HCT116 (cell line): ENCODE data around the gene ASB9. TPM values are rescaled to one million over a fixed set of nuclear protein-coding genes. Genes with fewer than 3 reads are reported as not detected.

ENCODE experiments used
- ATAC-seq: fragments of 200-7000 bp; cut with Tn5 transposase; 2 replicates; pipeline ENCODE4 v1.9.1; 2020; ENCODE audit warnings: mild to moderate bottlenecking, moderate library complexity
- BruUV-seq: library from RNA; stranded (reverse); fragments of 400-500 nt; replicated peaks from 2 replicates; lab custom pipeline; 2021; lab: Mats Ljungman, UMichigan
- CTCF ChIA-PET: fragments of 300-600 bp; sonication (Branson Sonifier 250); formaldehyde crosslinking; loops from one replicate; lab custom pipeline; 2021; ENCODE audit warnings: antibody characterized with exemption; lab: Charles Lee
- POLR2A ChIA-PET: fragments of 300-600, 350-600 bp; sonication (Branson Sonifier 250); formaldehyde crosslinking; loops from one replicate; lab custom pipeline; 2021; ENCODE audit warnings: antibody characterized with exemption; lab: Charles Lee
- RAD21 ChIA-PET, 2 experiments: fragments of 300-600 bp; sonication (Branson Sonifier 250); formaldehyde crosslinking; loops; one replicate each; lab custom pipeline; 2023; ENCODE audit warnings: low total read pairs in 2 of 2; ENCODE audit not compliant: uncharacterized antibody in 2 of 2, unreplicated experiment in 2 of 2, low non-redundant PET in 1 of 2; lab: Charles Lee
- DNase-seq: peaks from one replicate; pipeline ENCODE4 v3.0.0-alpha.2; 2010; ENCODE audit warnings: low read depth, low spot score
- H2AFZ ChIP-seq: fragments of 200-600 bp; shearing (Covaris generic), sonication (generic); 2 replicates; pipeline ENCODE4 v1.6.1; 2017; ENCODE audit warnings: low read depth, mixed run types, mixed read lengths, antibody characterized with exemption, low read length; ENCODE audit not compliant: poor library complexity, severe bottlenecking
- H3K27ac ChIP-seq: 2 replicates; pipeline ENCODE4 v1.5.1; 2012; ENCODE audit warnings: low read depth, low read length
- H3K27me3 ChIP-seq: fragments of 200-600 bp; sonication (generic); 2 replicates; pipeline ENCODE4 v1.6.1; 2016; ENCODE audit warnings: mixed run types, low read length, mixed read lengths; ENCODE audit not compliant: insufficient read depth
- H3K36me3 ChIP-seq, 2 experiments: fragments of 200-500 bp in 1 of 2; fragments of 200-600 bp in 1 of 2; sonication (Bioruptor generic) in 1 of 2; sonication (generic) in 1 of 2; 2 replicates each; pipeline versions ENCODE4 v1.5.1 to v1.6.1; 2014 to 2016; ENCODE audit warnings: low read length in 2 of 2, inconsistent platforms in 1 of 2, mixed read lengths in 1 of 2, mixed run types in 1 of 2; ENCODE audit not compliant: insufficient read depth in 2 of 2, control insufficient read depth in 1 of 2
- H3K4me1 ChIP-seq, 2 experiments: fragments of 200-600 bp in 1 of 2; sonication (generic) in 1 of 2; 2 replicates each; pipeline versions ENCODE4 v1.5.1 to v1.6.1; 2012 to 2017; ENCODE audit warnings: low read length in 2 of 2, inconsistent platforms in 1 of 2, mild to moderate bottlenecking in 1 of 2, mixed read lengths in 1 of 2, mixed run types in 1 of 2, moderate library complexity in 1 of 2; ENCODE audit not compliant: insufficient read depth in 2 of 2, control insufficient read depth in 1 of 2
- H3K4me2 ChIP-seq: fragments of 200-600 bp; sonication (generic); 2 replicates; pipeline ENCODE4 v1.6.1; 2017; ENCODE audit warnings: mixed run types, low read length, mixed read lengths
- H3K4me3 ChIP-seq, 2 experiments: fragments of 200-600 bp in 1 of 2; sonication (generic) in 1 of 2; replicated peaks in 1 of 2; 2 replicates each; pipeline ENCODE4 v1.5.1; 2011 to 2016; ENCODE audit warnings: low read length in 2 of 2, control low read depth in 1 of 2, low read depth in 1 of 2, mild to moderate bottlenecking in 1 of 2, mixed read lengths in 1 of 2, mixed run types in 1 of 2
- H3K79me2 ChIP-seq: fragments of 200-600 bp; sonication (generic); 2 replicates; pipeline ENCODE4 v1.6.1; 2017; ENCODE audit warnings: mild to moderate bottlenecking, mixed run types, low read length, moderate library complexity, mixed read lengths; ENCODE audit not compliant: insufficient read depth
- H3K9ac ChIP-seq: fragments of 200-600 bp; sonication (generic); 2 replicates; pipeline ENCODE4 v1.6.1; 2016; ENCODE audit warnings: low read length, mixed read lengths
- H3K9me2 ChIP-seq: fragments of 200-600 bp; sonication (generic), shearing (Covaris generic); 2 replicates; pipeline ENCODE4 v1.6.1; 2017; ENCODE audit warnings: mixed run types, mild to moderate bottlenecking, moderate library complexity; ENCODE audit not compliant: insufficient read depth
- H3K9me3 ChIP-seq, 2 experiments: fragments of 200-500 bp in 1 of 2; fragments of 200-600 bp in 1 of 2; sonication (Bioruptor generic) in 1 of 2; sonication (generic) in 1 of 2; 2 replicates each; pipeline ENCODE4 v1.6.1; 2014 to 2017; ENCODE audit warnings: low read length in 2 of 2, mixed read lengths in 2 of 2, inconsistent platforms in 1 of 2, low read depth in 1 of 2, mild to moderate bottlenecking in 1 of 2, mixed run types in 1 of 2, moderate library complexity in 1 of 2; ENCODE audit not compliant: control insufficient read depth in 1 of 2, insufficient read depth in 1 of 2
- H4K20me1 ChIP-seq: fragments of 200-600 bp; sonication (generic), shearing (Covaris generic); 2 replicates; pipeline ENCODE4 v1.6.1; 2017; ENCODE audit warnings: mixed run types, mild to moderate bottlenecking, moderate library complexity; ENCODE audit not compliant: insufficient read depth
- ATF3 ChIP-seq: IDR thresholded peaks from 2 replicates; pipeline ENCODE4 v1.6.1; 2012
- CBX3 ChIP-seq: IDR thresholded peaks from 2 replicates; pipeline ENCODE4 v1.6.1; 2012; ENCODE audit warnings: low read depth
- ELF1 ChIP-seq: IDR thresholded peaks from 2 replicates; pipeline ENCODE4 v1.6.1; 2012; ENCODE audit warnings: low read depth, borderline replicate concordance
- EZH2 ChIP-seq: fragments of 200-600 bp; sonication (generic); IDR thresholded peaks from 2 replicates; pipeline ENCODE4 v1.6.1; 2017; ENCODE audit warnings: antibody characterized with exemption, mixed run types
- FOSL1 ChIP-seq: IDR thresholded peaks from 2 replicates; pipeline ENCODE4 v1.6.1; 2012; ENCODE audit warnings: low read depth
- POLR2AphosphoS5 ChIP-seq: IDR thresholded peaks from 2 replicates; pipeline ENCODE4 v1.6.1; 2011; ENCODE audit warnings: mild to moderate bottlenecking, low read depth, low read length, moderate library complexity
- RAD21 ChIP-seq: IDR thresholded peaks from 2 replicates; pipeline ENCODE4 v1.6.1; 2012; ENCODE audit warnings: low read depth, mild to moderate bottlenecking
- REST ChIP-seq: IDR thresholded peaks from 2 replicates; pipeline ENCODE4 v1.6.1; 2012; ENCODE audit warnings: low read depth
- SIN3A ChIP-seq: IDR thresholded peaks from 2 replicates; pipeline ENCODE4 v1.6.1; 2012; ENCODE audit warnings: low read depth
- SRF ChIP-seq: IDR thresholded peaks from 2 replicates; pipeline ENCODE4 v1.6.1; 2012; ENCODE audit warnings: low read depth
- TCF7L2 ChIP-seq: IDR thresholded peaks from 2 replicates; pipeline ENCODE4 v1.7.0; 2011; ENCODE audit warnings: borderline replicate concordance, inconsistent platforms; ENCODE audit not compliant: insufficient read depth, insufficient read length; ENCODE audit errors: extremely low read depth
- intact Hi-C: fragments of 100-400 bp; cut with micrococcal nuclease; formaldehyde crosslinking; loops from 2 replicates; pipeline ENCODE4 v1.10.0; 2022
- total RNA-seq: library from RNA; stranded (reverse); gene quantifications from one replicate; pipeline ENCODE4 v1.2.1, GENCODE V29; 2021; ENCODE audit not compliant: unreplicated experiment

Gene ASB9
- total RNA-seq, 1 experiment from 2014 or later, result 2.9 TPM

- no peaks in the 10 kb centered on the region for H3K9me2 ChIP-seq
- H3K4me2 ChIP-seq, result no peak overlapping the region
- intact Hi-C loops, result no loop called here
- no peak overlapping the region for H3K27ac ChIP-seq
- ChIA-PET RAD21 (no interaction called here), POLR2A (no interaction called here), CTCF (no interaction called here)
- no peak for DNase-seq
- no peaks in the 10 kb centered on the region for H3K9me3 ChIP-seq
- H3K36me3 ChIP-seq, result no peaks in the 10 kb centered on the region; a peak in 1 of 4 replicates
- H3K4me3 ChIP-seq, result no peak overlapping the region
- H3K79me2 ChIP-seq, result no peaks in the 10 kb centered on the region
- ATAC-seq, result no peak
- no peak overlapping the region for H3K9ac ChIP-seq
- H2AFZ ChIP-seq, result no peak overlapping the region
- H3K4me1 ChIP-seq, result no peaks in the 10 kb centered on the region
- BruUV-seq, result no TSS peak
- H3K27me3 ChIP-seq, result no peaks in the 10 kb centered on the region
- H4K20me1 ChIP-seq, result no peaks in the 10 kb centered on the region
- TF ChIP-seq SRF (no peak), RAD21 (no peak)
- TF ChIP-seq, all 23 proteins: peak for 0
Observed at GRCh38 chrX:15319075-15319474, 49.2 kb upstream of the ASB9 start.

- no peak for ATAC-seq
- Histone ChIP-seq H3K27me3 (no peaks in the 10 kb centered on the region), H3K36me3 (no peaks in the 10 kb centered on the region), H3K9me2 (no peaks in the 10 kb centered on the region), H3K9ac (no peak within 1 kb of the TSS), H3K4me1 (no peaks in the 10 kb centered on the region), H3K79me2 (no peaks in the 10 kb centered on the region), H3K4me2 (no peak within 1 kb of the TSS), H2AFZ (no peak within 1 kb of the TSS), H3K4me3 (no peak within 1 kb of the TSS), H4K20me1 (no peaks in the 10 kb centered on the region), H3K27ac (no peak within 1 kb of the TSS), H3K9me3 (no peaks in the 10 kb centered on the region)
- intact Hi-C loops, result no loop called here
- ChIA-PET POLR2A (no interaction called here), RAD21 (no interaction called here), CTCF (no interaction called here)
- no peak for DNase-seq
- TF ChIP-seq POLR2AphosphoS5 (no peak), EZH2 (no peak), RAD21 (no peak), ELF1 (no peak), TCF7L2 (no peak), SIN3A (no peak), ATF3 (no peak), REST (no peak), CBX3 (no peak), FOSL1 (no peak)
- no TSS peak for BruUV-seq
Observed at GRCh38 chrX:15315509-15315908, 45.6 kb upstream of the ASB9 start, which contains the start of gene ASB11. Gene ASB11 (minus strand): TSS chrX:15315640. CDS start chrX:15315605, 35 bp downstream.
